ENCODE results near the gene SPOCK1. TPM values are rescaled to one million over a fixed set of nuclear protein-coding genes. Genes with fewer than 3 reads are reported as not detected.

Gene SPOCK1
- total and polyA plus RNA-seq, 2 experiments from 2014 or later, result 8.2 to 10.5 TPM

DNA sequence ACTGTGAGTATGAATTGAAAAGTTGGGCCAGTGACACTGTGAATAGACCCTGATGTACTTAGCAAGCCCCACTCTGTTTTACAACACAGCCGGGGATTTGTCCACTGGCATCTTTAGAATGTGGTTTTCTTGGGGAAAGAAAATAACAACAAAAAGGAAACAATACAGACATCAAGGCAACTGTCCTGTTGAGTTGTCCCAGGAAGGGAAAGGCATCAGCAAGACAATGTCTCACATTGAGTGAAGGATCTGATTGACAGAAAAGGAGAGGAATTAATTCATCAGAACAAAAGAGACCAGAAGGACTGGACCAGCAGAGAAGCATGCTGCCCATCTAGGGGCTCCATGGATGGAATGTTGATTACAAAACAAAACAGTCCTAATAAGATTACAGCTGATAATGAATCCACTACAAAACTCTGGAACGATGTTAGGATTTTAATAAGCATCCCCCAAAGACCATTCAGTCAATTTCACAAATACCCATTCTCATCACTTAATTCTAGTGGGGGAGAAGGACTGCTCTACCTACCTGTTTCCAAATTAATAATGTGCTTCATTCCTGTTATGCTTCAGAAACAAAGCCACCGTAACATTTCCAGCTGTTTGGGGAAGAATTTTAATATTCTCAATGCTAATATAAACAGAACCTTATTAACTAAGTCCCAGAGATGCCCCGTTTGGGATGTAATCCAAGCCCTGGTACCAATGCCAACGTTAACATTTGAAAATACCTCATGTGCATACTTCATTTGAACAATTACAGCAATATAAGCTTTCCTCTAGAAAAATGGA is 298.0 kb downstream of the SPOCK1 start:
- Histone ChIP-seq H3K4me3 (no peak overlapping the region), H3K4me2 (no peak overlapping the region), H3F3A (replicated peaks; ENCODE audit: low read depth) (no peaks in the 10 kb centered on the region), H3K27me3 (ENCODE audit: insufficient read depth) (no peaks in the 10 kb centered on the region), H2AFZ (no peak overlapping the region), H3K36me3 (ENCODE audit: insufficient read depth) (no peaks in the 10 kb centered on the region), H3K27ac (ENCODE audit: low read depth) (peak overlapping the region; percentile 56; the same call in 1 of the 2 replicates), H3K9me2 (ENCODE audit: insufficient read depth) (peaks cover 6% of the 10 kb centered on the region), H3K79me2 (replicated peaks; ENCODE audit: insufficient read depth) (no peaks in the 10 kb centered on the region), H3K4me1 (ENCODE audit: insufficient read depth) (peaks cover 32% of the 10 kb centered on the region), H4K20me1 (replicated peaks; ENCODE audit: insufficient read depth) (no peaks in the 10 kb centered on the region)
- no peaks in the 10 kb centered on the region for H3K27me3 Mint-ChIP-seq (ENCODE audit: insufficient read depth, low read depth, poor library complexity)
- peaks cover 29% of the 10 kb centered on the region for H3K4me1 Mint-ChIP-seq
- H3K4me3 Mint-ChIP-seq, result 0 out of 3 replicates have a peak overlapping the region, but pooled peaks have one; percentile 7
- TF ChIP-seq NANOG (IDR thresholded peaks at IDR 0.05; ENCODE audit: borderline replicate concordance), result peak; percentile 77
- TF ChIP-seq, protein P1, sequence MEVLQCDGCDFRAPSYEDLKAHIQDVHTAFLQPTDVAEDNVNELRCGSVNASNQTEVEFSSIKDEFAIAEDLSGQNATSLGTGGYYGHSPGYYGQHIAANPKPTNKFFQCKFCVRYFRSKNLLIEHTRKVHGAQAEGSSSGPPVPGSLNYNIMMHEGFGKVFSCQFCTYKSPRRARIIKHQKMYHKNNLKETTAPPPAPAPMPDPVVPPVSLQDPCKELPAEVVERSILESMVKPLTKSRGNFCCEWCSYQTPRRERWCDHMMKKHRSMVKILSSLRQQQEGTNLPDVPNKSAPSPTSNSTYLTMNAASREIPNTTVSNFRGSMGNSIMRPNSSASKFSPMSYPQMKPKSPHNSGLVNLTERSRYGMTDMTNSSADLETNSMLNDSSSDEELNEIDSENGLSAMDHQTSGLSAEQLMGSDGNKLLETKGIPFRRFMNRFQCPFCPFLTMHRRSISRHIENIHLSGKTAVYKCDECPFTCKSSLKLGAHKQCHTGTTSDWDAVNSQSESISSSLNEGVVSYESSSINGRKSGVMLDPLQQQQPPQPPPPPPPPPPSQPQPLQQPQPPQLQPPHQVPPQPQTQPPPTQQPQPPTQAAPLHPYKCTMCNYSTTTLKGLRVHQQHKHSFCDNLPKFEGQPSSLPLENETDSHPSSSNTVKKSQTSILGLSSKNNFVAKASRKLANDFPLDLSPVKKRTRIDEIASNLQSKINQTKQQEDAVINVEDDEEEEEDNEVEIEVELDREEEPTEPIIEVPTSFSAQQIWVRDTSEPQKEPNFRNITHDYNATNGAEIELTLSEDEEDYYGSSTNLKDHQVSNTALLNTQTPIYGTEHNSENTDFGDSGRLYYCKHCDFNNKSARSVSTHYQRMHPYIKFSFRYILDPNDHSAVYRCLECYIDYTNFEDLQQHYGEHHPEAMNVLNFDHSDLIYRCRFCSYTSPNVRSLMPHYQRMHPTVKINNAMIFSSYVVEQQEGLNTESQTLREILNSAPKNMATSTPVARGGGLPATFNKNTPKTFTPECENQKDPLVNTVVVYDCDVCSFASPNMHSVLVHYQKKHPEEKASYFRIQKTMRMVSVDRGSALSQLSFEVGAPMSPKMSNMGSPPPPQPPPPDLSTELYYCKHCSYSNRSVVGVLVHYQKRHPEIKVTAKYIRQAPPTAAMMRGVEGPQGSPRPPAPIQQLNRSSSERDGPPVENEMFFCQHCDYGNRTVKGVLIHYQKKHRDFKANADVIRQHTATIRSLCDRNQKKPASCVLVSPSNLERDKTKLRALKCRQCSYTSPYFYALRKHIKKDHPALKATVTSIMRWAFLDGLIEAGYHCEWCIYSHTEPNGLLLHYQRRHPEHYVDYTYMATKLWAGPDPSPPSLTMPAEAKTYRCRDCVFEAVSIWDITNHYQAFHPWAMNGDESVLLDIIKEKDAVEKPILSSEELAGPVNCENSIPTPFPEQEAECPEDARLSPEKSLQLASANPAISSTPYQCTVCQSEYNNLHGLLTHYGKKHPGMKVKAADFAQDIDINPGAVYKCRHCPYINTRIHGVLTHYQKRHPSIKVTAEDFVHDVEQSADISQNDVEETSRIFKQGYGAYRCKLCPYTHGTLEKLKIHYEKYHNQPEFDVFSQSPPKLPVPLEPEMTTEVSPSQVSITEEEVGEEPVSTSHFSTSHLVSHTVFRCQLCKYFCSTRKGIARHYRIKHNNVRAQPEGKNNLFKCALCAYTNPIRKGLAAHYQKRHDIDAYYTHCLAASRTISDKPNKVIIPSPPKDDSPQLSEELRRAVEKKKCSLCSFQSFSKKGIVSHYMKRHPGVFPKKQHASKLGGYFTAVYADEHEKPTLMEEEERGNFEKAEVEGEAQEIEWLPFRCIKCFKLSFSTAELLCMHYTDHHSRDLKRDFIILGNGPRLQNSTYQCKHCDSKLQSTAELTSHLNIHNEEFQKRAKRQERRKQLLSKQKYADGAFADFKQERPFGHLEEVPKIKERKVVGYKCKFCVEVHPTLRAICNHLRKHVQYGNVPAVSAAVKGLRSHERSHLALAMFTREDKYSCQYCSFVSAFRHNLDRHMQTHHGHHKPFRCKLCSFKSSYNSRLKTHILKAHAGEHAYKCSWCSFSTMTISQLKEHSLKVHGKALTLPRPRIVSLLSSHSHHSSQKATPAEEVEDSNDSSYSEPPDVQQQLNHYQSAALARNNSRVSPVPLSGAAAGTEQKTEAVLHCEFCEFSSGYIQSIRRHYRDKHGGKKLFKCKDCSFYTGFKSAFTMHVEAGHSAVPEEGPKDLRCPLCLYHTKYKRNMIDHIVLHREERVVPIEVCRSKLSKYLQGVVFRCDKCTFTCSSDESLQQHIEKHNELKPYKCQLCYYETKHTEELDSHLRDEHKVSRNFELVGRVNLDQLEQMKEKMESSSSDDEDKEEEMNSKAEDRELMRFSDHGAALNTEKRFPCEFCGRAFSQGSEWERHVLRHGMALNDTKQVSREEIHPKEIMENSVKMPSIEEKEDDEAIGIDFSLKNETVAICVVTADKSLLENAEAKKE (CRISPR knock-in tag; IDR thresholded peaks at IDR 0.05), result 0 out of 2 replicates have a peak, but pooled peaks have one; percentile 21
- TF ChIP-seq JUNB (IDR thresholded peaks at IDR 0.05; ENCODE audit: unreplicated experiment), result no peak
- H3K9me3 Mint-ChIP-seq, result no peaks in the 10 kb centered on the region; the same call in 2 of the 3 replicates
- DNase-seq (ENCODE audit: low spot score), result peak; percentile 62
- ATAC-seq, result peak; percentile 81
- H3K27ac Mint-ChIP-seq, result no peak overlapping the region
- H3K36me3 Mint-ChIP-seq (ENCODE audit: low read depth), result no peaks in the 10 kb centered on the region; the same call in 2 of the 3 replicates

DNA sequence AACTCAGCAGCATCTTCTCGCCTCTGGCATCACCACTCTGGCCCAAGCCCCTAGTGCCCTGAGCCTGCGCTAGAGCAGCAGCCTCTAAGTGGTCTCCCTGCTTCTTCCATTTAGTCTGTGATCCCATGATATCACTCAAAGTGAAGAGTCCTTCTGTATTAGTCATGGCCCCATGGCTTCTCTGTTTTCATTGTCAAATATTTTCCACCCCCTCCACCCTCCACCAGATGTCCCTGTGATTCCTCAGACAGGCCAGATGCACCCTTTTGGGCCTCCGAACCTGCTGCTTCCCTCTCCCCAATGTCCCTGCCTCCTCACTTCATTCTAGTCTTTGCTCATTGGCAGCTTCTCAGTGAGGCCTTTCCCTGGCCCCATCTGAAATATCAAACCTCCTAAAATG is 299.2 kb downstream of the SPOCK1 start:
- no peaks in the 10 kb centered on the region; the same call in 2 of the 3 replicates for H3K9me3 Mint-ChIP-seq
- no peak overlapping the region for H3K27ac Mint-ChIP-seq
- Histone ChIP-seq H3K79me2 (replicated peaks; ENCODE audit: insufficient read depth) (no peaks in the 10 kb centered on the region), H3K4me2 (no peak overlapping the region; the same call in 1 of the 2 replicates), H2AFZ (no peak overlapping the region), H3K27me3 (ENCODE audit: insufficient read depth) (no peaks in the 10 kb centered on the region), H3K4me3 (no peak overlapping the region), H3K4me1 (ENCODE audit: insufficient read depth) (peaks cover 32% of the 10 kb centered on the region), H3K36me3 (ENCODE audit: insufficient read depth) (no peaks in the 10 kb centered on the region), H4K20me1 (replicated peaks; ENCODE audit: insufficient read depth) (no peaks in the 10 kb centered on the region), H3K27ac (ENCODE audit: low read depth) (peak overlapping the region; percentile 56), H3K9me2 (ENCODE audit: insufficient read depth) (peaks cover 6% of the 10 kb centered on the region), H3F3A (replicated peaks; ENCODE audit: low read depth) (no peaks in the 10 kb centered on the region)
- DNase-seq (ENCODE audit: low spot score) (peak; percentile 21), ATAC-seq (peak; percentile 44)
- H3K4me3 Mint-ChIP-seq, result no peak overlapping the region
- H3K27me3 Mint-ChIP-seq (ENCODE audit: insufficient read depth, low read depth, poor library complexity), result no peaks in the 10 kb centered on the region
- peaks cover 29% of the 10 kb centered on the region for H3K4me1 Mint-ChIP-seq
- TF ChIP-seq, protein P2, sequence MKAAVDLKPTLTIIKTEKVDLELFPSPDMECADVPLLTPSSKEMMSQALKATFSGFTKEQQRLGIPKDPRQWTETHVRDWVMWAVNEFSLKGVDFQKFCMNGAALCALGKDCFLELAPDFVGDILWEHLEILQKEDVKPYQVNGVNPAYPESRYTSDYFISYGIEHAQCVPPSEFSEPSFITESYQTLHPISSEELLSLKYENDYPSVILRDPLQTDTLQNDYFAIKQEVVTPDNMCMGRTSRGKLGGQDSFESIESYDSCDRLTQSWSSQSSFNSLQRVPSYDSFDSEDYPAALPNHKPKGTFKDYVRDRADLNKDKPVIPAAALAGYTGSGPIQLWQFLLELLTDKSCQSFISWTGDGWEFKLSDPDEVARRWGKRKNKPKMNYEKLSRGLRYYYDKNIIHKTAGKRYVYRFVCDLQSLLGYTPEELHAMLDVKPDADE (IDR thresholded peaks at IDR 0.05), result no peak
- TF ChIP-seq EZH2phosphoT487 (IDR thresholded peaks at IDR 0.05; ENCODE audit: unreplicated experiment), result no peak
- no peak for TF ChIP-seq ZNF331 (CRISPR knock-in tag; IDR thresholded peaks at IDR 0.05; ENCODE audit: low read depth)
- TF ChIP-seq, protein P3, sequence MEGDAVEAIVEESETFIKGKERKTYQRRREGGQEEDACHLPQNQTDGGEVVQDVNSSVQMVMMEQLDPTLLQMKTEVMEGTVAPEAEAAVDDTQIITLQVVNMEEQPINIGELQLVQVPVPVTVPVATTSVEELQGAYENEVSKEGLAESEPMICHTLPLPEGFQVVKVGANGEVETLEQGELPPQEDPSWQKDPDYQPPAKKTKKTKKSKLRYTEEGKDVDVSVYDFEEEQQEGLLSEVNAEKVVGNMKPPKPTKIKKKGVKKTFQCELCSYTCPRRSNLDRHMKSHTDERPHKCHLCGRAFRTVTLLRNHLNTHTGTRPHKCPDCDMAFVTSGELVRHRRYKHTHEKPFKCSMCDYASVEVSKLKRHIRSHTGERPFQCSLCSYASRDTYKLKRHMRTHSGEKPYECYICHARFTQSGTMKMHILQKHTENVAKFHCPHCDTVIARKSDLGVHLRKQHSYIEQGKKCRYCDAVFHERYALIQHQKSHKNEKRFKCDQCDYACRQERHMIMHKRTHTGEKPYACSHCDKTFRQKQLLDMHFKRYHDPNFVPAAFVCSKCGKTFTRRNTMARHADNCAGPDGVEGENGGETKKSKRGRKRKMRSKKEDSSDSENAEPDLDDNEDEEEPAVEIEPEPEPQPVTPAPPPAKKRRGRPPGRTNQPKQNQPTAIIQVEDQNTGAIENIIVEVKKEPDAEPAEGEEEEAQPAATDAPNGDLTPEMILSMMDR (conservative IDR thresholded peaks at IDR 0.05; ENCODE audit: low read depth in 2 of 2), result peak in 1 of 2 experiments; percentile 43; a peak in 2 of 4 replicates
- H3K36me3 Mint-ChIP-seq (ENCODE audit: low read depth), result no peaks in the 10 kb centered on the region; the same call in 2 of the 3 replicates

All from GM23338 (cell line).